ENCODE data around the gene USP17L13.
"Not testable (repeated sequence)": the region's sequence is repeated elsewhere in the genome, so short reads cannot be mapped to it uniquely, and the experiment has no call there.

USP17L13 gene

GRCh38 chr4:9224596-9224995 lies at the start of gene USP17L13:
Gene USP17L13 (plus strand): TSS chr4:9224896. CDS start chr4:9224896, 0 bp downstream.
- not testable (repeated sequence) for DNase-seq (ENCODE audit: low read depth in 2 of 2)

GRCh38 chr4:9210357-9210756 lies 14.3 kb upstream of the USP17L13 start, which contains the start of gene USP17L10:
Gene USP17L10 (plus strand): TSS chr4:9210657. CDS start chr4:9210657, 0 bp downstream.
- DNase-seq (ENCODE audit: low read depth in 2 of 2), result not testable (repeated sequence)

GRCh38 chr4:9214701-9215100 lies 10.0 kb upstream of the USP17L13 start:
- DNase-seq (ENCODE audit: low read depth in 2 of 2), result not testable (repeated sequence)

- not testable (repeated sequence) for DNase-seq (ENCODE audit: low read depth in 2 of 2)
Observed at GRCh38 chr4:9215105-9215504, 9.6 kb upstream of the USP17L13 start, which contains the start of gene USP17L11. Gene USP17L11 (plus strand): TSS chr4:9215405. CDS start chr4:9215405, 0 bp downstream.

GRCh38 chr4:9219852-9220251 lies 4.8 kb upstream of the USP17L13 start, which contains the start of gene USP17L12:
Gene USP17L12 (plus strand): TSS chr4:9220152. CDS start chr4:9220152, 0 bp downstream.
- DNase-seq (ENCODE audit: low read depth in 2 of 2), result not testable (repeated sequence)

- not testable (repeated sequence) for DNase-seq (ENCODE audit: low read depth in 2 of 2)
Observed at GRCh38 chr4:9230249-9230648, 5.6 kb downstream of the USP17L13 start.

- not testable (repeated sequence) for DNase-seq (ENCODE audit: low read depth in 2 of 2)
Observed at GRCh38 chr4:9234085-9234484, 9.4 kb downstream of the USP17L13 start, which contains the start of gene USP17L15. Gene USP17L15 (plus strand): TSS chr4:9234385. CDS start chr4:9234385, 0 bp downstream.

- not testable (repeated sequence) for DNase-seq (ENCODE audit: low read depth in 2 of 2)
Observed at GRCh38 chr4:9238461-9238860, 13.8 kb downstream of the USP17L13 start.

- not testable (repeated sequence) for DNase-seq (ENCODE audit: low read depth in 2 of 2)
Observed at GRCh38 chr4:9243579-9243978, 18.9 kb downstream of the USP17L13 start, which contains the start of gene USP17L17. Gene USP17L17 (plus strand): TSS chr4:9243879. CDS start chr4:9243879, 0 bp downstream.

- DNase-seq (ENCODE audit: low read depth in 2 of 2), result not testable (repeated sequence)
Observed at GRCh38 chr4:9247953-9248680, 23.4 kb downstream of the USP17L13 start, which contains the start of gene USP17L18. Gene USP17L18 (plus strand): TSS chr4:9248630. CDS start chr4:9248630, 0 bp downstream.

- not testable (repeated sequence) for DNase-seq (ENCODE audit: low read depth in 2 of 2)
Observed at GRCh38 chr4:9253078-9253477, 28.4 kb downstream of the USP17L13 start, which contains the start of gene USP17L19. Gene USP17L19 (plus strand): TSS chr4:9253378. CDS start chr4:9253378, 0 bp downstream.

- not testable (repeated sequence) for DNase-seq (ENCODE audit: low read depth in 2 of 2)
Observed at GRCh38 chr4:9257824-9258223, 33.1 kb downstream of the USP17L13 start, which contains the start of gene USP17L20. Gene USP17L20 (plus strand): TSS chr4:9258124. CDS start chr4:9258124, 0 bp downstream.

- not testable (repeated sequence) for DNase-seq (ENCODE audit: low read depth in 2 of 2)
Observed at GRCh38 chr4:9262572-9262971, 37.9 kb downstream of the USP17L13 start, which contains the start of gene USP17L21. Gene USP17L21 (plus strand): TSS chr4:9262872. CDS start chr4:9262872, 0 bp downstream.

- not testable (repeated sequence) for DNase-seq (ENCODE audit: low read depth in 2 of 2)
Observed at GRCh38 chr4:9267319-9267718, 42.6 kb downstream of the USP17L13 start, which contains the start of gene USP17L22. Gene USP17L22 (plus strand): TSS chr4:9267619. CDS start chr4:9267619, 0 bp downstream.

- not testable (repeated sequence) for DNase-seq (ENCODE audit: low read depth in 2 of 2)
Observed at GRCh38 chr4:9271719-9272118, 47.0 kb downstream of the USP17L13 start.

All from stimulated activated CD4-positive, alpha-beta T cell treated with anti-CD3 and anti-CD28 coated beads, Interleukin-1b, Interleukin-23, amount 100 ng/mL, for 4 hours (primary cell).